ENCODE results near the gene C2orf49. TPM values are rescaled to one million over a fixed set of nuclear protein-coding genes. Genes with fewer than 3 reads are reported as not detected.

The C2orf49 gene
- total RNA-seq, 1 donor = 18.1 TPM

DNA sequence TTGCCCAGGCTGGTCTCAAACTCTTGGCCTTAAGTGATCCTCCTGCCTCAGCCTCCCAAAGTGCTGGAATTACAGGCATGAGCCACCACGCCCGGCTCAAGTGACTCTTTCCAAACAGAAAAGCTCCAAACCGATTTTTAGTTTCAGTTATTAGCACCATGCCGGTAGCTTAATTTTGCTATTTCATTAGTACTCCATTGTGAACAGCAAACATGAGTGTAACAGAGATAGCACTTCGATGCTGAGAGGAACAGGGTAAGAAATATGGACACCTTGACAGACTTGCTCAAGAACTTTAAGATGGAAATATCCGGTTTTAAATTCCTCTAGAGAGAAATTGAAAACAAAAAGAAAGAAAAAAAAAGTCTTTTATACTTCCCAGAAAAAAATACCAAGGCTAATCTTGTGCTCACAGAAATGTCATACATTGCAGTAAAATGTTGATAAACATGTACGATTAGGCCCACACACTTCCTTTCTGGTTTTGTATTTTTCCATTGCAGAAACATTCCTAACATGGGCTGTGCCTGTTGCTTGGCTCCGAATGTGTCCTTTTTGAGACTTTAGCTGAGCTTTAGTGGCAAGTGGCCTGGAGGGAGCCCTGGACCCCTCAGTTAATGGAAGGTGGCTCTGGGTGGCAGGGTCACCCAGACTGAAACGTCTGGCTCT is 43.2 kb downstream of the C2orf49 start:
- DNase-seq (ENCODE audit: insufficient read length, low spot score, missing footprints) = no peak
- peak overlapping the region; percentile 90 for H3K27ac ChIP-seq (ENCODE audit: low read depth, low read length)
- H3K36me3 ChIP-seq (ENCODE audit: insufficient read depth, low read length) = peaks cover 98% of the 10 kb centered on the region
- no peak for TF ChIP-seq CTCF (IDR thresholded peaks at IDR 0.05; ENCODE audit: extremely low read depth, low read depth, low read length)
- H3K27me3 ChIP-seq (ENCODE audit: insufficient read depth, low read length) = no peaks in the 10 kb centered on the region
- H3K79me2 ChIP-seq (ENCODE audit: insufficient read depth, low read length) = peaks cover 95% of the 10 kb centered on the region
- H3K4me1 ChIP-seq (ENCODE audit: insufficient read depth, low read length) = peaks cover 97% of the 10 kb centered on the region
- H3K4me2 ChIP-seq (ENCODE audit: insufficient read depth, low read length) = no peak overlapping the region
- H4K20me1 ChIP-seq (ENCODE audit: insufficient read depth, low read length) = peaks cover 80% of the 10 kb centered on the region
- no peak overlapping the region for H2AFZ ChIP-seq (ENCODE audit: low read length)
- no peak overlapping the region for H3K4me3 ChIP-seq (ENCODE audit: insufficient read depth, low read length)
- no peaks in the 10 kb centered on the region for H3K9me3 ChIP-seq (ENCODE audit: low read depth, low read length)

DNA sequence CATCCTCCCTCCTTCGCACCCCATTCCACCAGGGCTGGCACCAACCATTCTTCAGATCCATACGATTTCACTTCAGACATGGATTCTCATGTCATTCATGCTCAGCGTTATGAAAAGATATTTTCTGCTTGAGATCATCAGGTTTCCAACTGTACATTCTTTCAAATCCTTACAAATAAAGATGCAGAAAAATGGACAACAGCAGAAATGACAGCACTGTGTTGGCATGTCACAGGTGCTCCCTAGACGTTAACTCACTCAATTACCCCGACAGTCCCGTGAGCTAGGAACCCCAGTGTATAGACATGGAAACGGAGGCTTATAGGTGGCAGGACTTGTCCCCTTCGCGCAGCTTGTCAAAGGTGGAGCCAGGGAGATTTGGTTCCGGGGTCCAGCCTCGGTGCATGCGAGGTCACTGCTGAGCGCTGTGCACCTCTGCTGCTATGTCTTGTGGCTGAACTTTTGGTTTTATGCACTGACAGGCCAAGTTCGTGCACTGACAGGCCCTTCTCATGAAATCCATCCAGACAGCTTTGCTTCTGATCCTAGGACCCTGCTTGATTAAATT is 43.8 kb downstream of the C2orf49 start:
- Histone ChIP-seq H3K27me3 (ENCODE audit: insufficient read depth, low read length) (no peaks in the 10 kb centered on the region), H3K36me3 (ENCODE audit: insufficient read depth, low read length) (peaks cover 98% of the 10 kb centered on the region), H4K20me1 (ENCODE audit: insufficient read depth, low read length) (peaks cover 75% of the 10 kb centered on the region), H3K9me3 (ENCODE audit: low read depth, low read length) (no peaks in the 10 kb centered on the region), H3K79me2 (ENCODE audit: insufficient read depth, low read length) (peaks cover 95% of the 10 kb centered on the region), H2AFZ (ENCODE audit: low read length) (no peak overlapping the region), H3K4me1 (ENCODE audit: insufficient read depth, low read length) (peaks cover 97% of the 10 kb centered on the region), H3K27ac (ENCODE audit: low read depth, low read length) (peak overlapping the region; percentile 90), H3K4me3 (ENCODE audit: insufficient read depth, low read length) (no peak overlapping the region), H3K4me2 (ENCODE audit: insufficient read depth, low read length) (no peak overlapping the region)
- no peak for TF ChIP-seq CTCF (IDR thresholded peaks at IDR 0.05; ENCODE audit: extremely low read depth, low read depth, low read length)
- no peak for DNase-seq (ENCODE audit: insufficient read length, low spot score, missing footprints)

GRCh38 chr2:105382177-105382576 is 44.8 kb downstream of the C2orf49 start:
- Histone ChIP-seq H2AFZ (ENCODE audit: low read length) (no peak overlapping the region), H3K9me3 (ENCODE audit: low read depth, low read length) (no peaks in the 10 kb centered on the region), H3K4me3 (ENCODE audit: insufficient read depth, low read length) (no peak overlapping the region), H3K36me3 (ENCODE audit: insufficient read depth, low read length) (peaks cover 95% of the 10 kb centered on the region), H3K4me2 (ENCODE audit: insufficient read depth, low read length) (no peak overlapping the region), H4K20me1 (ENCODE audit: insufficient read depth, low read length) (peaks cover 69% of the 10 kb centered on the region), H3K27me3 (ENCODE audit: insufficient read depth, low read length) (no peaks in the 10 kb centered on the region), H3K4me1 (ENCODE audit: insufficient read depth, low read length) (peaks cover 95% of the 10 kb centered on the region), H3K79me2 (ENCODE audit: insufficient read depth, low read length) (peaks cover 93% of the 10 kb centered on the region), H3K27ac (ENCODE audit: low read depth, low read length) (peak overlapping the region; percentile 90)
- no peak for TF ChIP-seq CTCF (IDR thresholded peaks at IDR 0.05; ENCODE audit: extremely low read depth, low read depth, low read length)
- DNase-seq (ENCODE audit: insufficient read length, low spot score, missing footprints) = no peak

GRCh38 chr2:105383432-105384166 is 46.3 kb downstream of the C2orf49 start:
- no peak for TF ChIP-seq CTCF (IDR thresholded peaks at IDR 0.05; ENCODE audit: extremely low read depth, low read depth, low read length)
- H3K79me2 ChIP-seq (ENCODE audit: insufficient read depth, low read length) = peaks cover 96% of the 10 kb centered on the region
- no peaks in the 10 kb centered on the region for H3K27me3 ChIP-seq (ENCODE audit: insufficient read depth, low read length)
- no peaks in the 10 kb centered on the region for H3K9me3 ChIP-seq (ENCODE audit: low read depth, low read length)
- no peak for DNase-seq (ENCODE audit: insufficient read length, low spot score, missing footprints)
- H3K27ac ChIP-seq (ENCODE audit: low read depth, low read length) = peak overlapping the region; percentile 63
- H3K4me1 ChIP-seq (ENCODE audit: insufficient read depth, low read length) = peaks cover 96% of the 10 kb centered on the region
- no peak overlapping the region for H2AFZ ChIP-seq (ENCODE audit: low read length)
- no peak overlapping the region for H3K4me2 ChIP-seq (ENCODE audit: insufficient read depth, low read length)
- H4K20me1 ChIP-seq (ENCODE audit: insufficient read depth, low read length) = peaks cover 69% of the 10 kb centered on the region
- peaks cover 97% of the 10 kb centered on the region for H3K36me3 ChIP-seq (ENCODE audit: insufficient read depth, low read length)
- H3K4me3 ChIP-seq (ENCODE audit: insufficient read depth, low read length) = no peak overlapping the region
